LoVo (cell line): ENCODE measurements around the gene CROCC2.

Experiments
- DNase-seq: peaks from one replicate; pipeline ENCODE4 v3.0.0-alpha.2; 2016; ENCODE audit warnings: low spot score

CROCC2 gene

GRCh38 chr2:241017228-241017940 is 111.2 kb downstream of the CROCC2 start:
- DNase-seq = no peak

GRCh38 chr2:241018051-241018891 is 112.1 kb downstream of the CROCC2 start:
- no peak for DNase-seq

GRCh38 chr2:241019441-241020139 is 113.5 kb downstream of the CROCC2 start:
- no peak for DNase-seq

GRCh38 chr2:241020201-241020600 is 114.1 kb downstream of the CROCC2 start:
- DNase-seq = no peak

DNA sequence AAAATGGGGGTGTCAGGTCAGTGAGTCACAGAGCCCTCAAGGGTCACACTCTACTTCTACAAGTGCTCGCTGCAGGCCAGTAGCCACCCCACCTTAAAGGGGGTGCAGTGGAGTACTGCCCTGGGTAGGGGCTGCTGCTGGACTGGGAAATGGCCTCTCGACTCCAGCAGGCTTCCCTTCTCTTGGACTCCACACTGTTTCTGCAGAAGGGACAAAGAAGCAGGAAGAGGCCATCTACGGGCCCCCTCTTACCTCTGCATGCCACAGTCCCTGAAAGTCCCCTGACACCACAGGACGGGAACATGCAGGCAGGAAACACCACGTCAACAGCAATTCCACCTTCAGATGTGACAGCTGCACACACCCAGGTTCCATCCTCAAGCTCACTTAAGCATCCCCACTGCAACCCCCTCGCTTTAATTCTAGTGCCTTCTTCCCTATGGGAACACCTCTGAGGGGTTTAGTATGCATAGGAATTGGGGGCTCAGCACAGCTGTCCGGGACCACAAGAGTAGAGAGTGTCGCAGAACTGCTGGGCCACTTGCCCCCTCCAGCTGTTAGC is 114.6 kb downstream of the CROCC2 start:
- DNase-seq = no peak

DNA sequence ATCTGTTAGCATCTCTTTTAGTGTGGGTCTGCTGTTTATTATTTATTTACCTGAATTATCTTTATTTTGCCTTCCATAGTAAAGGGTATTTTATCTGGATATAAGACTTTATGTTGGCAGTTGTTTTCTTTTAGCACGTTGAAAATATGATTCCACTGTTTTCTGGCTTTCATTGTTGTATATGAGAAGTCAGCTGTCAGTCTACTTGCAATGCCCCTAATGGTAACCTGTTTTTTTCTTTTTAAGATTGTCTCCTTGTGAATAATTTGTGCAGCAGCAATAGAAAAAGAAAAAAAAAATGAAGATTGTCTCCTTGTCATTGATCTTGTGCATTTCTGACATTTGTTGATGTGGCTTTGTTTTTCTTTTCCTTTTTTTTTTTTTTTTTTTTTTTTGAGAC is 119.5 kb downstream of the CROCC2 start:
- no peak for DNase-seq

GRCh38 chr2:241029599-241030332 is 123.6 kb downstream of the CROCC2 start:
- DNase-seq = no peak

DNA sequence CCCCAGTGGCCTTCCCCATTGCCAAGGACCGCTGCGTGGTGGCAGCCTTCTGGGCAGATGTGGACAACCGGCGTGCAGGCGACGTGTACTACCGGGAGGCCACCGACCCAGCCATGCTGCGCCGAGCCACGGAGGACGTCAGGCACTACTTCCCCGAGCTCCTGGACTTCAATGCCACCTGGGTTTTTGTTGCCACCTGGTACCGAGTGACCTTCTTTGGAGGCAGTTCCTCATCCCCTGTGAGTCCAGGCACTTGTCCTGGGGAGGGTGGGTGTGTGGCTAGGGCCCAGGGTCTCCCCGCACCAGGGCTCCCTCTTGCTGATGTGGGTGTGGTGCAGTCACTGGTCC is 124.2 kb downstream of the CROCC2 start:
- DNase-seq = no peak

DNA sequence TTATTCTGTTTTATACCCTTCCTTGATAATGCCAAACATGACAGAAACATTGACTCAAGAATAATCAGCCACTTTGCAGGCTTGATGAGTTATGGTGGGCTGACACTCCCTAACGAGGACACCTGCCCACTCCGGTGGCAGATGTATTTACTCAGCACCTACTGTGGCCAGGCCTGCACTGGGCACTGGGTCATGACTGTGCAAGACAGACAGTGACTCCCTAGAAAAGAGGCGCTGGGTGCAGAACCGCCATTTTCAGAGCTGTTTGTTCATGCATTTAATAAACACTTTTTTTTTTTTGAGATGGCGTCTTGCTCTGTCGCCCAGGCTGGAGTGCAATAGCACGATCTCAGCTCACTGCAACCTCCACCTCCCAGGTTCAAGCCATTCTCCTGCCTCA is 124.7 kb downstream of the CROCC2 start:
- DNase-seq = no peak

GRCh38 chr2:241031436-241032165 is 125.5 kb downstream of the CROCC2 start:
- no peak for DNase-seq

GRCh38 chr2:241033336-241033987 is 127.3 kb downstream of the CROCC2 start:
- DNase-seq = no peak

GRCh38 chr2:241033994-241034393 is 127.9 kb downstream of the CROCC2 start:
- no peak for DNase-seq

DNA sequence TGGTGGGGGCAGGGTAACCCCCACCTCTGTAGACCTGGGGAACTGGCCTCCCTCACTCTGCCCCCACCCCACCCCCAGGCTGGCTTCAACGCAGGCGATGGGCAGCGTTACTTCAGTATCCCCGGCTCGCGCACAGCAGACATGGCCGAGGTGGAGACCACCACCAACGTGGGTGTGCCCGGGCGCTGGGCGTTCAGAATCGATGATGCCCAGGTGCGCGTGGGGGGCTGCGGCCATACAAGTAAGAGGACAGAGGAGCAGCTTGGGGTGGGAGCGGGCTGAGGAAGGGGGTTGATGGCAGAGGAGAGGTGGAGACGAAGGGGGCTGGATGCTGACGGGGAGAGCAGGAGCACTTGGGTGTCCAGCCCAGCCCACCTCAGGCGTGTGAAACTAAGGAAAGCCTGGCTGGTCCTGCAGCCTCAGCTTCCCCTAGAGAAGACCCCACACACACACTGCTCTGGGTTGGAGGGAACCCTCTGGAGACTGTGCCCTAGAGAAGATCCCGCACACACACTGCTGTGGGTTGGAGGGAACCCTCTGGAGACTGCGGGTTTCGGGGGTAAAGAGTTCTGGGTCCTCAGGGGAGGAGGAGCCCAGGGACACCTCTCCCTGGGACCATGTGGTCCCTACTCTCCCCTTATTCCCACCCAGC is 128.5 kb downstream of the CROCC2 start:
- no peak for DNase-seq

DNA sequence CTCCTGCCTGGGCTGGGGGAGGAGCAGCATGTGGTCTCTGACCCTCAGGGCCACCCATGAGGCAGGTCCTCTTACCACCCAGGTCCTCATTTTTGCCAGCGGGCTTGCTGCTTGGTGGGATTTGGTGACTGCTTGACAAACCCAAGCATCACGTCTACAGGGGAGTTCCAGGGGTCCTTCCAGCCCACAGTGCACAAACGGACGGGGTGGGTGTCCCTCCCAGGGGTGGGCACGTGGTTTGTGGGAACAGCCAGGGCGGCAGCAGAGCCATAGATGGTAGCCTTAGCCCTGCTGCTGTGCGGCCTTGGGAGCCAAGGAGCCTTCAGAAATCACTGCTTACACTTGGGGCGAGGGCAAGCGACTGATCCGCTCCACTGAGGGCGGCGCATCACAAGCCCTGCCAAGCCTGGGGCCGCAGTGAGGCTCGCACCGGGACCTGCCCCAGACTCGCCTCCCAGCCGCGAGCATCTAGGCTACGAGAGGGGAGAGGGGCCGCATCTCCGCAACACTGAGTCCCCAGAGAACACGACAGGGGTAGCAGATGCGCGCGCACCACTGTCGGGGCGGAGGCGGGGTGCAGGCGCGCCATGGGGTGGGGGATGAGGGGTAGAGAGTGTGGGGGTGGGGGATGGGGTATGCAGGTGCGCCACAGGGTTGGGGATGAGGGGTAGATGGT is 129.1 kb downstream of the CROCC2 start:
- no peak for DNase-seq

- DNase-seq = no peak
These were observed 129.8 kb downstream of the CROCC2 start for GRCh38 chr2:241035818-241036396.

DNA sequence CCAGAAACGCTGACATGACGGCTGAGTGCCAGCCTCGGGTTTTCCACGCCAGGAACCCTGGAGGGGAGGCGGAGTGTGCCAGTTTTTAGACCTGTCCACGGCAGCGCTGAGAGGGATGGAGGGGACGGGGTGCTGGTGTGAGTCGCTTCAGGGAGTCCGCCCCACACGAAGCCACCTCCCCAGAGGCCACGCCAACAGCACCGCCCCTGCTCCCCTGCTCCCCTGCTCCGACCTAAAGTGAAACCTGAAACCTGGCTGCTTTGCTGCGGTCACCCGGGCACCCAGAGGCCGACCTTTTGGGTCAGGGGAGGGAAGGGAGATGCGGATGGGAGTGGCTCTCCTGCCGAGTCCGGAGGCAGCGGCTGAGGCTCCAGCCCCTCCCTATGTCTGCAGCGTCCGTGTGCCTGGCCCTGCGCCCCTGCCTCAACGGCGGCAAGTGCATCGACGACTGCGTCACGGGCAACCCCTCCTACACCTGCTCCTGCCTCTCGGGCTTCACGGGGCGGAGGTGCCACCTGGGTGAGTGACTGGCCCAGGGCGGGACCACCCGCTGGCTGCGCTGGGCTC is 130.3 kb downstream of the CROCC2 start:
- peak; percentile 45 for DNase-seq

DNA sequence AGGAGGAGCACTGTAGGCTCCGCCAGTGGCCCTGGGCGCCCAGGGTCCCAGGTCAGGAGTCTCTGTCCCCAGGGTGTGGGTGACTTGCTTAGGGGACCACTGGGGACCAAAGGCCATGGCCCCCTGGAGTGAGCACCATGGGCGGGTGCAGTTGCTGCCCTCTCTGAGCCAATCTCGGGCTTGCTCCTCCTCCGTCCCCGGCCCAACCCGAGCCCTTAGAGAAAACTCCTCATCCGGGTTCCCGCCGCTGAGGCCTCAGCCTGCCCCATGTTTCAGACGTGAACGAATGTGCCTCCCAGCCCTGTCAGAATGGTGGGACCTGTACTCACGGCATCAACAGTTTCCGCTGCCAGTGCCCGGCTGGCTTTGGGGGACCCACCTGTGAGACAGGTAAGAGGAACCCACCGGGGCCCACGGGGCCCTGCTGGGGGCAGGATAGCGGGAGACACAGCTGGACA is 130.9 kb downstream of the CROCC2 start:
- DNase-seq = peak; percentile 1

GRCh38 chr2:241037498-241037897 is 131.4 kb downstream of the CROCC2 start:
- no peak for DNase-seq
